HepG2 (cell line): ENCODE data around the gene IGFLR1. TPM values are rescaled to one million over a fixed set of nuclear protein-coding genes. Genes with fewer than 3 reads are reported as not detected.

ENCODE experiments used
- ARID5B ChIP-seq: IDR thresholded peaks from 2 replicates; pipeline ENCODE4 v1.4.0; 2020; ENCODE audit warnings: mild to moderate bottlenecking, missing genetic modification reagents
- ATF6 ChIP-seq: sonication (generic); formaldehyde crosslinking; conservative IDR thresholded peaks from 2 replicates; pipeline ENCODE4 v1.4.0; 2020; ENCODE audit warnings: missing genetic modification reagents
- CBFB ChIP-seq: sonication (generic); formaldehyde crosslinking; IDR thresholded peaks from 2 replicates; pipeline ENCODE4 v1.4.0; 2020; ENCODE audit warnings: missing genetic modification reagents
- DDIT3 ChIP-seq: sonication (generic); formaldehyde crosslinking; IDR thresholded peaks from 2 replicates; pipeline ENCODE4 v1.4.0; 2020; ENCODE audit warnings: mild to moderate bottlenecking, missing genetic modification reagents
- FOXA1 ChIP-seq, 2 experiments: fragments of 450-650 bp in 1 of 2; sonication (generic) in 1 of 2; formaldehyde crosslinking in 1 of 2; IDR thresholded peaks; 2 replicates each; pipeline versions ENCODE4 v1.4.0 to v1.6.1; 2016 to 2020; ENCODE audit warnings: missing genetic modification reagents in 1 of 2
- GLMP ChIP-seq: sonication (generic); formaldehyde crosslinking; IDR thresholded peaks from 2 replicates; pipeline ENCODE4 v1.9.0; 2021; ENCODE audit warnings: missing genetic modification reagents, mild to moderate bottlenecking, borderline replicate concordance
- HDAC6 ChIP-seq: fragments of 200-600 bp; sonication (generic); IDR thresholded peaks from 2 replicates; pipeline ENCODE4 v1.7.0; 2017; ENCODE audit warnings: mild to moderate bottlenecking, antibody characterized with exemption, low read length, low read depth
- HMGXB3 ChIP-seq: sonication (generic); formaldehyde crosslinking; IDR thresholded peaks from 2 replicates; pipeline ENCODE4 v1.4.0; 2020; ENCODE audit warnings: missing genetic modification reagents, borderline replicate concordance
- PITX1 ChIP-seq: sonication (generic); formaldehyde crosslinking; IDR thresholded peaks from 2 replicates; pipeline ENCODE4 v1.5.1; 2020; ENCODE audit warnings: mild to moderate bottlenecking, missing genetic modification reagents
- PLSCR1 ChIP-seq: sonication (generic); formaldehyde crosslinking; IDR thresholded peaks from 2 replicates; pipeline ENCODE4 v1.5.0; 2020; ENCODE audit warnings: missing genetic modification reagents, mild to moderate bottlenecking, borderline replicate concordance
- TBX3 ChIP-seq: fragments of 450-650 bp; IDR thresholded peaks from 2 replicates; pipeline ENCODE4 v1.6.1; 2017; ENCODE audit warnings: antibody characterized with exemption, mild to moderate bottlenecking, inconsistent platforms, borderline replicate concordance
- YEATS4 ChIP-seq: sonication (generic); formaldehyde crosslinking; IDR thresholded peaks from 2 replicates; pipeline ENCODE4 v1.4.0; 2020; ENCODE audit warnings: missing genetic modification reagents, borderline replicate concordance
- ZNF468 ChIP-seq: sonication (generic); formaldehyde crosslinking; IDR thresholded peaks from 2 replicates; pipeline ENCODE4 v1.8.0; 2022; ENCODE audit warnings: mild to moderate bottlenecking, moderate library complexity, missing genetic modification reagents
- ZNF737 ChIP-seq: sonication (generic); formaldehyde crosslinking; IDR thresholded peaks from 2 replicates; pipeline ENCODE4 v1.5.0; 2020; ENCODE audit warnings: missing genetic modification reagents, mild to moderate bottlenecking, borderline replicate concordance
- polyA plus RNA-seq, 8 experiments: library from polyadenylated mRNA; depleted of rRNA in 3 of 8; stranded (reverse) in 7 of 8; unstranded in 1 of 8; fragments of >200 nt; fragmentation: Illumina TruSeq in 4 of 8; extraction: Trizol in 4 of 8; gene quantifications; 2 replicates each; pipeline versions ENCODE4 v1.2.1 to v1.2.3, GENCODE V29; 2011 to 2016; ENCODE audit warnings: low read depth in 4 of 8, missing spikeins in 1 of 8, mixed read lengths in 1 of 8; ENCODE audit not compliant: insufficient read depth in 1 of 8
- total RNA-seq, 5 experiments: library from RNA; depleted of rRNA; stranded (reverse); fragments of >200 nt; fragmentation: Illumina TruSeq; extraction: Trizol; gene quantifications; 2 replicates each; pipeline ENCODE4 v1.2.3, GENCODE V29; 2016; ENCODE audit warnings: low read depth in 1 of 5

The IGFLR1 gene
- total and polyA plus RNA-seq, 2 of the 13 experiments (the other 11 are each of a cell fraction or from before 2014, with no cell fraction given) = 5.4 to 8.9 TPM

GRCh38 chr19:35715981-35716800, 26.1 kb downstream of the IGFLR1 start (continued):
- no peak for TF ChIP-seq HDAC6
- TF ChIP-seq PITX1 (CRISPR knock-in tag) = no peak; the same call in 1 of the 2 replicates
- TF ChIP-seq ARID5B (CRISPR knock-in tag) = peak; percentile 47
- TF ChIP-seq PLSCR1 (CRISPR knock-in tag) = no peak
- no peak for TF ChIP-seq YEATS4 (CRISPR knock-in tag)
- peak; percentile 18; the same call in 1 of the 2 replicates for TF ChIP-seq HMGXB3 (CRISPR knock-in tag)
- no peak for TF ChIP-seq FOXA1 (IDR thresholded peaks at IDR 0.05)
- no peak for TF ChIP-seq FOXA1 (CRISPR knock-in tag; IDR thresholded peaks at IDR 0.05)
- TF ChIP-seq ZNF737 (CRISPR knock-in tag) = no peak
- no peak for TF ChIP-seq DDIT3 (CRISPR knock-in tag)
- no peak for TF ChIP-seq ZNF468 (CRISPR knock-in tag)
- TF ChIP-seq GLMP (CRISPR knock-in tag) = no peak
- TF ChIP-seq CBFB = no peak; the same call in none of the 2 replicates
- TF ChIP-seq ATF6 (CRISPR knock-in tag) = 0 out of 2 replicates have a peak, but pooled peaks have one; percentile 29
- TF ChIP-seq TBX3 = no peak
